ENCODE data around the gene KDM2B. TPM values are rescaled to one million over a fixed set of nuclear protein-coding genes. Genes with fewer than 3 reads are reported as not detected.

Gene KDM2B
- total and polyA plus RNA-seq, 10 of the 15 experiments (the other 5 are each of a cell fraction or from before 2014, with no cell fraction given) = 13.6 to 124 (median 40.4) TPM

DNA sequence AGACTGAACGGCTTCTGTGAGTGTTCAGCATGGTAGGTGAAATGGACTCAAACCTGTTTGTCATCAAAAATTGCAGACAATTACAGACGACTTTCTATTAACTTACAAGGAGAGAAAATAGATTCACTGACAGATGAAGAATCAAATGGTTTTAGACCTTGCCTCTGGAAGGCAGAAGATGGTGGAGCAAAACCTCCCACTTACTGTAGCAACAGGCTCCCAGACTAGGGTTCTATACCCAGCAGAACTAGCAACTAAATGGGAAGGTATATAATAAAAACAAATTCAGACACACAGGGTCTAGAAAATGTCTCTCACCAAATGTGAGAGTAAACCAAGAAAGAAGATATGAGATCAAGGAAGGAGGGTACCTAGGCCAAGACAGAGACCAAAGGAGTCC is 144.1 kb downstream of the KDM2B start:
- WGBS (ENCODE audit: insufficient coverage, insufficient replicate concordance, low lambda C conversion rate, missing lambda C conversion rate) = 97% methylated on average over 2 of the region's 2 CpGs
- ChIA-PET RAD21 (ENCODE audit: unreplicated experiment) (no interaction called here), SMC1A (ENCODE audit: uncharacterized antibody, unreplicated experiment) (interaction anchor here (1.4 kb wide), 1 partner anchor 36 kb away, joined by 5 read pairs; no protein-coding TSS in a partner anchor), POLR2A (interaction anchor here (0.6 kb wide), 1 partner anchor 35 kb away, joined by 3 read pairs; no protein-coding TSS in a partner anchor), CTCF (interaction anchor here (2.2 kb wide), 1 partner anchor 102 kb away, joined by 6 read pairs; no protein-coding TSS in a partner anchor)
- no peak for DNase-seq (ENCODE audit: low read depth, low spot score)
- no peaks in the 10 kb centered on the region for H4K20me1 ChIP-seq (ENCODE audit: control insufficient read depth, insufficient read depth)
- peaks cover 34 to 49% of the 10 kb centered on the region in 2 experiments for H3K36me3 ChIP-seq (ENCODE audit: control insufficient read depth in 2 of 2, insufficient read depth in 2 of 2, low read length in 1 of 2)
- no peaks in the 10 kb centered on the region; the same call in 1 of the 2 replicates for H3K79me2 ChIP-seq (ENCODE audit: control insufficient read depth, insufficient read depth, low read length)
- in situ Hi-C loops (cut with MboI) (loop anchor here (25.0 kb wide), 1 partner anchor 99 kb away; no protein-coding TSS in a partner anchor), intact Hi-C loops (cut with micrococcal nuclease; ENCODE audit: unreplicated experiment) (no loop called here)
- TF ChIP-seq NFXL1 (IDR thresholded peaks at IDR 0.05; ENCODE audit: borderline replicate concordance) = no peak
- no peak for TF ChIP-seq ESRRA (IDR thresholded peaks at IDR 0.05; ENCODE audit: low read length)
- TF ChIP-seq, protein P1, sequence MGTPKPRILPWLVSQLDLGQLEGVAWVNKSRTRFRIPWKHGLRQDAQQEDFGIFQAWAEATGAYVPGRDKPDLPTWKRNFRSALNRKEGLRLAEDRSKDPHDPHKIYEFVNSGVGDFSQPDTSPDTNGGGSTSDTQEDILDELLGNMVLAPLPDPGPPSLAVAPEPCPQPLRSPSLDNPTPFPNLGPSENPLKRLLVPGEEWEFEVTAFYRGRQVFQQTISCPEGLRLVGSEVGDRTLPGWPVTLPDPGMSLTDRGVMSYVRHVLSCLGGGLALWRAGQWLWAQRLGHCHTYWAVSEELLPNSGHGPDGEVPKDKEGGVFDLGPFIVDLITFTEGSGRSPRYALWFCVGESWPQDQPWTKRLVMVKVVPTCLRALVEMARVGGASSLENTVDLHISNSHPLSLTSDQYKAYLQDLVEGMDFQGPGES (IDR thresholded peaks at IDR 0.05) = no peak
- no peak for TF ChIP-seq BCL11A (IDR thresholded peaks at IDR 0.05; ENCODE audit: low read depth, low read length)
- no peak for TF ChIP-seq KDM1A (IDR thresholded peaks at IDR 0.05; ENCODE audit: borderline replicate concordance)
- TF ChIP-seq POLR2A (IDR thresholded peaks at IDR 0.05; ENCODE audit: low read depth, low read length) = no peak
- no peak for TF ChIP-seq SP1 (IDR thresholded peaks at IDR 0.05; ENCODE audit: low read depth, low read length)
- no peak for TF ChIP-seq SMAD5 (IDR thresholded peaks at IDR 0.05; ENCODE audit: low read depth)
- no peak for TF ChIP-seq CBX5 (IDR thresholded peaks at IDR 0.05; ENCODE audit: low read depth)
- no peak for TF ChIP-seq YBX1 (IDR thresholded peaks at IDR 0.05)
- TF ChIP-seq NR2F1 (conservative IDR thresholded peaks at IDR 0.05) = no peak
- no peak overlapping the region for H2AFZ ChIP-seq (ENCODE audit: control insufficient read depth, low read depth, low read length)
- H3K4me2 ChIP-seq (ENCODE audit: control insufficient read depth, insufficient read depth) = no peak overlapping the region
- no peaks in the 10 kb centered on the region for H3K27me3 ChIP-seq (replicated peaks in 1 of 2; ENCODE audit: control insufficient read depth in 2 of 2, insufficient read depth in 2 of 2, low read length in 1 of 2)
- no peak overlapping the region for H3K27ac ChIP-seq (ENCODE audit: control insufficient read depth, insufficient read depth)
- H3K4me1 ChIP-seq (ENCODE audit: control insufficient read depth, insufficient read depth, low read length) = no peaks in the 10 kb centered on the region
- FAIRE-seq = no peak
- H3K4me3 ChIP-seq = no peak overlapping the region
- no peak for ATAC-seq
- H3K9me3 ChIP-seq (replicated peaks; ENCODE audit: control insufficient read depth, insufficient read depth, low read length) = peaks cover 3% of the 10 kb centered on the region; the same call in 2 of the 3 replicates
- H3K9ac ChIP-seq (ENCODE audit: control insufficient read depth, insufficient read depth, low read length) = no peak overlapping the region
- BruUV-seq (replicated peaks) = no TSS peak

Measured in GM12878 (cell line).